GM18861 (cell line): ENCODE measurements around the gene REEP3.

Experiments
- ATAC-seq: cut with Tn5 transposase; IDR thresholded peaks from one replicate; pipeline ENCODE4 v1.9.1; 2021; ENCODE audit not compliant: unreplicated experiment

Gene REEP3

DNA sequence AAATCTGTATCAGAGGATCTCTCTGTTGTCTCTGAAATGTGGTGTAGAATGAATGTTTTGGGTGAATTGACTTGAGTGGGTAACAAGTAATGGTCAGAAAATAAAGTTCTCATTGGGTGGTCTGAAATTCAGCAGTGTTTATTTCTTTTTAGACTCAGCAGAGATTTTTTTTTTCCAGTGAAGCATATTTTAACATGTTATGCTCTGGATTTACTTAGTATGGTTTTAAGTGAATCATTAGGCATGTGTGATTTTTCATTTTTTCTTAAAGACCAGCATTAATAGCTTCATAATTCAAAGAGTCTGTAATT, 63.5 kb downstream of the REEP3 start:
- ATAC-seq = no peak

DNA sequence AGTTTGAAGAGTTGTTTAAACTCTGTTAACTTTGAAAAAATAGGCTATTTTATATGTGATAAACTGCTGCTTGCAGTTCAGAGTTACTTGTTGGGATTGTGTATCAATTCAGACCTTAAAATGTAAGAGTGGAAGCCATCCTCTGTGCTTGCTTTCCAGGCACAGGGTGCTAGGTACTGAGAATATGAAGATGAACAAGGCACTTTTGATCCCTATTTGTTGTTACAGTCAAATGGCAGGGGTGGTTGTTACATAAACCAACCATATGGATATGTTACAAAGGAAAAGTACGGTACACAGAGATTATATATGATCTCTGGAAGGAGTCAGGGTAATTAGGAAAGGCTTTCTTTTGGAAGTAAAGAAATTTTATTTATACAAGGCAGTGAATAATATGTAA, 63.8 kb downstream of the REEP3 start:
- ATAC-seq = no peak

DNA sequence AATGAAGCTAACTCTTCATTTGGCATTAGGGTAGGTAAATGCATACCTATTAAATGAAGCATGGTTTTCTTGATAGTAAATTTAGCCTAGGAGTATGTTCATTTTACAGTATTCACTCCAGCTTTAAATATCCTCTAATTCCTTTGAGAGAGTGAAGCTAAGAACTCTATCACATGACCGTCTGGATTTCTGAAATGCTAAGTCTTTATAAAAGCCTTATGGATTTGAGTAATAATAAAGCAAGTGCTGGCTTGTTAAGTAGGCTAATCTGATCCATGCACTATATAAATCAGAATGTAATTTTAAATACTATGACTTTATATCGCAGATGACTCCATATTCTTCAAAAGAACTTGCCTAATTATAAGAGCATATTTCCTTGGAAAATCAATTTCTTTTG, 64.8 kb downstream of the REEP3 start:
- ATAC-seq = no peak

DNA sequence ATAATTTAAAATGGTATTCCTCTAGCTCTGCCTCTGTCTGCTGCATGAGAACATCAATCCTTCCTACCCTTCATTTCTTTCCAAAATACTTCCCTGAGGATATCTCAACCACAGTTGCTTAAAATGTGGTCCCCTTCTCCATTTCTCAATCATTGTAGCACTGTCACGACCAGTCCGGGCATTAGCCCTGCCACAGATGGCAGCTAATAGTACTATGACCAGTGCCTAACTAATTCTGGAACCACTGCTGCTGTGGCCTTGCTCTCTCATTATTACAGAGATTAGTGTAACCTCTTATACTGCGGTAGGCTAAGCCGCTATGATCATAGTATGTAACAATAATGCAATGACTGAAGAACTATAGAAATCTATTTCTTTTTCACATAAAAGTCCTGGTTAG, 66.0 kb downstream of the REEP3 start:
- no peak for ATAC-seq

DNA sequence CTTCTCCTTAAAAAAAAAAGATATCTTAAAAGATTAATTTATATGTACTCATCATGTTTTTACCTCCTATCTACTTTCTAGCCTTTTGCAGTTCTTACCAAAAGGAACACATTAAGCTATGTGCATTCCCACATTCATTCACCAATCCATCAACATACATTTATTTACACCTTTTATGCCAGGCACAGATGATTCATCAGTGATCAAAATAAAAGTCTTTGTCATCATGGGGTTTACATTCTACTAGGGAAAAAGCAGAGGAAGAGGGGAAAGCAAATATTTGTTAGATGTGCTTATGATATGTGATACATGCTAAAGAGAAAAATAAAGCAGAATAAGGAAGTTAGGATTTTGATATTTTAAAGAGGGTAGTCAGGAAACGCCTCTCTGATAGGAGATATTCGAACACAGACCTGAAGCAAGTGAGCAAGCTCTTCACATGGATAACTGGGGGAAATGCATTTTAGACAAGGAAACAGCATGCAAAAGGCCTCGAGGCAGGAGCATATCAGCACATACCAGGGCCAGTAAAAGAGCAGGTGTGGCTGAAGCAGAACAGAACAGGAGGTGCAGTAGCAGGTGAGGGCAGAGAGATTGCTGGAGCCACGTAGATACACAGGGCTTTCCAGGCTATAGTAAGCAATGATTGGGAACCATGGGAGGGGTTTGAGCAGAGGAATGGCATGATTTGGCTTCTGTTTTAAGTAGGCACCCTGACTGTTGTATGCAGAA, 67.4 kb downstream of the REEP3 start:
- ATAC-seq = no peak

DNA sequence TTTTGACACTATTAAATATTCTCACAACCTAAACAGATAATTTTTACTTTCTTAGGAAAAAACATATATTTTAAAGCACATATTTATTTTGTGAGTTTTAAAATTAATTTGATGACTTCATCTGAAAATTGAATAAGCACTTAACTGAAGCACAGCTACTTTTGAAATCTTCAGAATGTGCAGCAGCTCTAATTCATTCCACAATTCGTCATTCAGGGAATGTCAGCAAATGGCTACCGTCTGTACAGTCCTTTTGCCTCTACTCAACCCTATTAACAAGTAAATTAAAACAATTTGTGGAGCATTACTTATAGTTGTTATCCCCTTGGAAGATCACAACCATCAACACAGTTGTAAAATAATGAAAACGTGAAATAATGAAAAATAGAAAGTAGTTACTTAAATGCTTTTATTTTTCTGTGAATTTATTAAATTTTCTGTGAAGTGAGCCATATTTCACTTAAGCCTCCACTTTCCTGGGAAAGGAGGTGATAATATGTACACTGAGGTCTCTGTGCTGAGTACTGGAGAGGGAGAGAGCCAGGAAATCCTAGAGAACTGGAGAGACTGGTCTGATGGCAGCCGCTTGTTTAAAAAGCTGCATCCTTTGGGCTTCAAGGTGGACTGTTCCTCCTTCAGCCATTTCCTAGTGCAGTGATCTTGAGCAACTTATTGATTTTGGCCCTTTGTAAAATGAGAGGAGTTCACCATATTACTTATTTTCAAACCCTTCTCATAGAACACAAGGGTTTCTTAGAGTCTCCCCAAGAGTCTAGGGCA, 70.6 kb downstream of the REEP3 start:
- no peak for ATAC-seq

DNA sequence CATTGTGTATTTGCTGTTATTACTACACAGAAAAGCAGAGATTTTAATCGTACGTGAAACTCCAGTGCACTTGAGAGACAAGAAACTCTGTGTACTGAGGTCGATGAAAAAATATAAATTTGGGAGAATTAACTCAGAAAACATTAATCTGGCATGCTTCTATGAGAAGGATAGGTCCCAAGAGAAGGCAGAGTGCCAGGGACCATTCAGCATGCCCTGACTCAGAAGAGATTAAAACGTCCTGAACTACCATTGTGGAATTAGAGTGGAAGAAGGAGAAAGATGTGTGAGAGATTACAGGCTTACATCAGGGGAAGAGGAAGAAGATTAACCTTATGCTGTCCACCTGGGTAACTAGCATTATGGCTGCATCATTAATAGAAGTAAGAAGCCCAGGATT, 72.4 kb downstream of the REEP3 start:
- no peak for ATAC-seq

DNA sequence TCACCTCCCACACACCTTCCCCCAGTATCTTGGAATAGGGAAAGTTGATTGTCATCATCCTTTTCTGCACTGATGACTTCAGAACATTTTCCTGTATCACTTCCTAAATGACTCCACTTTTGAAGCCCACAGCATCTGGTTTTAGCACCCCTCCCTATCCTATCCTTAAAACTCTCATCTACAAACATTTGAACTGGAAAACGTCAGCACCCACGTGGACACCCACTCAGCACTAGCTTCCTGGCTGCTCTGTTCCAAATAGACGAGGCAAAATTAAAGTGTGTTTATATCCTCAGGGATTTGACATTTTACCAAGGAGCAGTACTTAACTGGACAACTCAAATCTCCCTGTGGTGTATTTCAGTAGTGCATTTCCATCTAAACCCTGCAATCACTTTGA, 73.9 kb downstream of the REEP3 start:
- ATAC-seq = no peak

DNA sequence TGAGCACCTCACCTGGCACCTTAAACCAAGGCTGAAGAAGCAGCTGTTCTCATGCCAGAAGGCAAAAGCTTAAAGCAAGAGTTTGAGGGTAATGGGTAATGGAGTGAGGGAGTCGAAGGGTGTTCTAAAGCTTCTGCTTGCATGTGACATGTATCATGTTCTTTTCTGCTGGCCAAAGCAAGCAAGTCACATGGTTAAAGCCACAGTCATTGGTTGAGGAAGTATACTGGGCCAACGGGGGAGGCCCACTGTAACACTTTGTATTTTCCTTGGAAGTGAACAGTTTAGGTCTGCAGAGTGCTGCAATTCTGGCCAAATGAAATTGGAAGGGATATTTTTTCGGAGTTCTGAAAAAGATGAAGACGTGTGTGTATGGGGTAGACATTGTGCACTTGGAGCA, 75.7 kb downstream of the REEP3 start:
- ATAC-seq = no peak

DNA sequence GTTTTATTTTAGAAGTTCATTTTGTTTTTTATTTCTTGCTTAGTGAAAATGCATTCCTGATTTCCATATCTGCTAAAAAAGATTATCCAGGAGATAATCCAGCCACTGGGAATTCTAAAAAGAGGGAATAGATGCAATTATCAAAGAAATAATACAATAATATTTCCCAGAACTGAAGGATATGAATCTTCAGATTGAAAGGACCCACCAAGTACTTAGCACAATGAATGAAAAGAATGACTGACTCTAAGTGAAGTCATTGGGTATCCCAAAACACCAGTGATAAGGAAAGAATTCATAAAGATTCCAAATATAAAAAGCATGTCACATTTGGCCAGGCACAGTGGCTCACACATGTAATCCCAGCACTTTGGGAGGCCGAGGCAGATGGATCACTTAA, 79.3 kb downstream of the REEP3 start:
- no peak for ATAC-seq

DNA sequence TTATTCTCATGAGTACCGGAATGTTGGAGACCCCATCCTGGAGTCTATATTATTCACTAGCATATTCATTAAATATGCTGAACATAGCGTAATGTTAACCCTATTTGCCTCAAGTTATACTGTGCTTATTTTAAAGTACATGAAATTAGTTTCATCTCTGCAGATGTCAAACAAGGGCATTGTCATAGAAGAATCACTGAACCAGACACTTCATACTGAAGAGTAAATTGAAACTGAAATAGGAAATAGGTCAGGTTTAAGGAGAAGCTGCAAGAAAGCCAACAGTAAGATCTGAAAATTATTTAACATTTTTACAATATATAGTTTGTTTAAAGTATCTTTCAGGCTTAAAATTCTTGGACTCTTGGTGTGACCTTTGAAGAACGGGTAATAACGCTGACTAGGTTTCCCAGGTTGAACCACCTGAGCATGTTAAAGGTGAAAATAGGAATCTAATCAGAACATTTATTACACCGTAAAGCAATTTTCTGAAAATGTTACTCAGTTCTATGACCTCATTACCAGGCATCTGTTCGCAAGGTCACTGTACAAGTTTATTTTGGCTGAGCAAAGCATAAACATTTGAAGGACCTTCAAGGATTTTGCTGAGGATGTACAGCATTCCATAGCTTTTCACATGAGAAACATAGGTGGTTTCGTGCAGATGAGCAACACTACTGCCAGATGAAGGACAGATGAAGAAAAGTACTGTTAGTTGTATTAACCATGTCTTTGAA, 82.7 kb downstream of the REEP3 start:
- peak; percentile 76 for ATAC-seq

DNA sequence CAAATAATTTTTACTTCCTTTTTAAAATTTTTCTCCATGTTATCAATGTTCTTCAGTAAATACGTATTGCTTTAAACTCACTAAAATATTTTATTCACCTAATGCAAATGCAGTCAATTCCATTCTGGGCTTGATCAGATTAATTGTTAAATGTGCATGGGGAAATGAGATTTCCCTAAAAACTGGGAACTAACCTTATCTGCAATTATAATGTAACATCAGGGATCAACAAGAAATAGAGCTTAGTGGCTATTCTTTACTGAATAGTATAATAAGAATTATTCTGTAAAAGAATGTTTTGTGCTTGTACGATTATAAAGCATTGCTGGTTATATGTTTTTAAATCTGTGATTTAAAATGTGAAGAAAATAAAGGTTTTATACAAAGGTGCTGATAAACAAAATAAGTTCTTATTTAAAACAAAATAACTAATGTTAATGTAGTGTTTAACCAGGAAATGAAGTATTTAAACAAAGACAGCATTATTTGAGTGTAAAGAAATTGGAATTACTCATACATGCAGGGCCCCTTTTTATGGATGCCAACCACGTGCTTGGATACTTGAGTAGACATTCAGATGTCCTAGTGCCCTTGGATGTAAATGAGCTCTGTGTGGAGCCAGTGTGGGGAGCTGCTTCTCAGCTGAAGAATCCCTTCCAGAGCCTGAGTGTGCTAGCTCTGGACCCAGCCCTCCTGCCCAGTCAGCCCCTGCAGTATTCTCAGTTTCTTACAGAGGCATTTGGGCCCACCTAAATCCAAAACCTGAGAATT, 84.2 kb downstream of the REEP3 start:
- ATAC-seq = no peak

DNA sequence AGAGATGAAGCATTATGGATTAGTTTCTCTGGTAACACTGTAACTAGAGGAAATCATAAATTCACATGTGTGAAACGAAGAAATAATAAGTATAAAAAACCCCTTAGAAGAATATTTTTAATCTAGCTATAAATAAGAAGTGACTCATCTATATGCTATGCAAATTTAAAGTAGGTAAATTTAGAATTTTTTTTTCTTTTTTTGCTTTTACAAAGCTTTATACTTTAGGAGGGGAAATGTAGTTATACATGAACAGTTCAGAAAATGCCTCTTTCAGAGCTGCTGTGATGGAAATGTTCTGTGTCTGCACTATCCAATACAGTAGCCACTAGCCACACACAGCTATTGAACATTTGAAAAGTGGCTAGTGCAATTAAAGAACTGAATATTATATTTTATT, 87.3 kb downstream of the REEP3 start:
- ATAC-seq = peak; percentile 34

DNA sequence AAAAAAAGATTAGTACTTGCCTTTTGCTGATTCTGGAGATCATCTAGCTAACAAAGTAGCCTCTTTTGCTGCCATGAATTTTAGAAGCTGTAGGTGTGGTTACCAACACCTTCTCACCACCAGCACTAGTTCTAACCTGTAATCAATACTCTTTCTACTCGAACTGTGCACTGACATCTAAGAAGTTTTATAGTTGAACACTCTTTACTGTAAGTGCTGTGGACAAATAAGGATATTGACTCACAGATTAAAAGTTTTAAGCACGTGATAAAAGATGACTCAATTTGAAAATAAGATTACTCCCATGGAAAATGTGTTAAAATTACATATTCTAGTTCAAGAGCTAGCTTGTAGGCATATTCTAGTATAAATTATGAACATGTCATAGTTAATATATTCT, 89.9 kb downstream of the REEP3 start:
- no peak for ATAC-seq

DNA sequence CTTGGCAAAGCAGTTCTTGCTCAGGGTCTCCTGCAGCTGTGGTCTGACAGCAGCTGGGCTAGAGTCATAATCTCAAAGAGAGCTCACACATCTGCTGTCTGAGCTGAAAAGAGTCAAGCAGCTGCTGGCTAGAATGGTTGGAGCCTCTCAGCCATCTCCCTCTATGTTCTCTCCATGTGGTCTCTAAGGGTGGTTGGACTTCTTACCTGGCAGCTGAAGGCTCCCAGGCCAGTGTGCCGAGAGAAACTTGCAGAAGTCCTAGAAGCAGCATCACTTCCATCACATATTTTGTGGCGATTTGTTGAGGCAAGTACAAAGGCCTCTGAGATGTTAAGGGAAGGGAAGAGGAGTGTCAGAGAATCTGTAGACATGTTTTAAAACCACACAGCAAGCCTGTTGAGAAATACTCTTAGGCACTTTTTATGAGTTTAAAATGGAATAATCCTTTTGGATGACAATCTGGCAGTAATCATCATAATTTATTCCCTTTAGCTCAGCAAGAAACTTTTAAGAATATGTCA, 93.2 kb downstream of the REEP3 start:
- no peak for ATAC-seq

DNA sequence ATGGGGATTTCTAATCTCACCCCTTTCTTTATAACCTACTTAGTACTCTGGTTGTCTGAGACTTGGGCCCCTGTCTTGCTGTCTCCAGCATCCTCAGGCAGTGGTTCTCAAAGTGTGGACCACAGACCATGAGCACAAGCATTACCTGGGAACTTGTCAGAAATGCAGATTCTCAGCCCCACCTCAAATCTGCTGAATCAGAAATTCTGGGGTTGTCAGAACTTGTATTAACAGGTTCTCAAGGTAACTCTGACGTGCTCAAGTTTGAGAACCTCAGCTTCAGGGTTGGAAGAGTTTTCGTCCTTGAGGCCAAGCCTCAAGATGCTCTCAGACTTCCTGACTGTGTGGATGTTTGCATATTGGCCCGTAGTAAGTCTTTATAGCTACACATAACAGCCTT, 97.4 kb downstream of the REEP3 start:
- ATAC-seq = no peak

DNA sequence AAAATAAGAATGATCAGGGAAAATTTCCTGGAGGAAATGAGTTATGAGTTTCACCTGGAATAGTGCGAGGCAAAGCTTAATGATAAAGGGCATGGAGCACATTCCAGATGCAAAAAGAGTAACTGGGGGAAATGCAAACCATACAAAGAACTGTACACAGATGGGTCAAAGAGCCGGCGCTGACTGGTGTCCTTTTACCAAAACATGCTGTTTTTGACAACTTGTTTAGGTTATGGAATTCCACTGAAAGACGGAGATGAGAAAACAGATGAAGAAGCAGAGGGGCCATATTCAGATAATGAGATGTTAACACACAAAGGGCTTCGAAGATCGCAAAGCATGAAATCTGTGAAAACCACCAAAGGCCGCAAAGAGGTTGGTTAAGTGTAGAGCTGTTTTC, 98.2 kb downstream of the REEP3 start:
- no peak for ATAC-seq

DNA sequence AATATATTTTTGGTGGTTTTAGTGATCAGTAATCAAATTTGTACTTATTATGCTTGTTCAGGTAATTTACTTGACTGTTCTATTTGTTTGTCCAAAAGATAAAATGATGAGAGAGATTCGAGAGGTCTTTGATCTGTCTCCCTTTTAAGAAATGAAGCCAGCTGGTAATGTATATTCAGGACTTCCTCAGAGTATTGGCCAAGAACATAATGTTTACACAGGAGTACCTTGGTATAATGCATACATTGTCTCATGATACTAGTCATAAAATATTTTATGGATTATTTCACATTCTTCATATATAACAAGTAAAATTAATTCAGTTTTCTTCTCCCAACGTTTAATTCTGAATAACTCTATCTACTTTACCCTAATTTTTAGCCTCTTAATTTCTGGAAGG, 100.9 kb downstream of the REEP3 start:
- ATAC-seq = no peak

DNA sequence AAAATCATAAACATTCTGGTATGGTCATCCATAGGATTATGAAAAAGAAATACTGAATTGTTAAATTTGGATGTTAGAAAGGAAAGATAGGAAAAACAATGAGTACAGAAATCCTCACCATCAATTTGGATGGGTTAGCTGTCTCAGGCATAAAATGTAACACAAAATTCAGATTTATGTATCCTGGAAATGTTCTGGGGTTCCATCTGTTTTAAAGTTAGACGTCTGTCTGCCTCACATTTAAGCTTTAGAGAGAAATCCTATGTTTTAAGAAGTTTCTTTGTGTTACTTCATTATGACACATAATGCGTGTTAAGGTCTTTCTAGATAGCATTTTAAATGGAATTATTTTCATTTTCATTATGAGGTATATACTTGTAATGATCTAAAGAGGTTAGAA, 103.5 kb downstream of the REEP3 start:
- no peak for ATAC-seq

DNA sequence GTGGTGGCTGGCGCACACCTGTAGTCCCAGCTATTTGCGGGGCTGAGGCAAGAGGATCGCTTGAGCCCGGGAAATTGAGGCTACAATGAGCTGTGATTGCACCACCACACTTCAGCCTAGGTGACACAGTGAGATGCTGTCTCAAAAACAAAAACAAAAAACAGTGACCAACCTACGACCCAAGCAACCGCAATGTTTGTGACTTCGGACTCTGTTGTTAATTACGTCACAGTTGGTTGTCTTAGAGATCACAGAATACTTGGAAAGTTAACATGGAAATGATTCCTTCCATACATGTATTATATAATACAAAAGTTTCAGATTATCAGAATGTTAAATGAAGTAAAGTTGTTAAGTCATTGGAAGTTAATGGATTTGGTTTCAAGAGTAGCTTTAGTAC, 106.2 kb downstream of the REEP3 start:
- ATAC-seq = no peak

DNA sequence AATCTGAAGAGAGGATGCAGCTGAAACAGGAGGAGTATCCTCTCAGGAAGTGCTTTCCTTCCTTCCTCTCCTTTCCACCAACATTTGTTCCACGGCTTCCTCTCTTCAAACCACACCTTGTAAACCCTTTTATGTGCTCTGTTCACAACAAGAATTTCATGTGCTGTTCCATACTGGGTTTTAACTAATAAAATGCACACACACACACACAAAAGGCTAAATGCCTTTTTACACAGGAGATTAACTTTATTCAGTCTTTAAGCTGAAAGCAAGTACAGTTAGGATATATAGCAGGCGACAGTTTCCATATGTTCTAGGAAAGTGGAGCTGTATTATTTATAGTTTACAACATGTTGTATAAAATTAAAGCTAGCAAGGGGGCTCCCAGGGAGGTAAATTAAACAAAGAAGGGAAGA, 106.7 kb downstream of the REEP3 start:
- ATAC-seq = no peak
